HG03159 (cell line): ENCODE measurements around the gene FLT4.

Experiments
- ATAC-seq: cut with Tn5 transposase; IDR thresholded peaks from one replicate; pipeline ENCODE4 v1.9.1; 2021; ENCODE audit warnings: mild to moderate bottlenecking, moderate library complexity; ENCODE audit not compliant: unreplicated experiment

Gene FLT4

GRCh38 chr5:180628211-180628610, 21.2 kb downstream of the FLT4 start:
- no peak for ATAC-seq

- ATAC-seq, result no peak
Observed at GRCh38 chr5:180627386-180628120, 21.8 kb downstream of the FLT4 start.

GRCh38 chr5:180626661-180627385, 22.6 kb downstream of the FLT4 start:
- ATAC-seq, result no peak

- no peak for ATAC-seq
Observed at GRCh38 chr5:180625791-180626660, 23.4 kb downstream of the FLT4 start.

GRCh38 chr5:180625125-180625790, 24.1 kb downstream of the FLT4 start:
- ATAC-seq, result no peak

GRCh38 chr5:180624587-180624986, 24.8 kb downstream of the FLT4 start:
- no peak for ATAC-seq

GRCh38 chr5:180623844-180624243, 25.6 kb downstream of the FLT4 start:
- ATAC-seq, result no peak

GRCh38 chr5:180623411-180623834, 26.0 kb downstream of the FLT4 start:
- no peak for ATAC-seq

GRCh38 chr5:180622910-180623309, 26.5 kb downstream of the FLT4 start:
- ATAC-seq, result no peak

- no peak for ATAC-seq
Observed at GRCh38 chr5:180621311-180621710, 28.1 kb downstream of the FLT4 start.

GRCh38 chr5:180620014-180620413, 29.4 kb downstream of the FLT4 start:
- ATAC-seq, result no peak

GRCh38 chr5:180619563-180619915, 29.9 kb downstream of the FLT4 start:
- ATAC-seq, result no peak

GRCh38 chr5:180618829-180619562, 30.4 kb downstream of the FLT4 start:
- no peak for ATAC-seq

- ATAC-seq, result no peak
Observed at GRCh38 chr5:180618487-180618828, 30.9 kb downstream of the FLT4 start.

- no peak for ATAC-seq
Observed at GRCh38 chr5:180613814-180614188, 35.6 kb downstream of the FLT4 start.

GRCh38 chr5:180613188-180613813, 36.1 kb downstream of the FLT4 start:
- ATAC-seq, result no peak

- ATAC-seq, result no peak
Observed at GRCh38 chr5:180612683-180613082, 36.7 kb downstream of the FLT4 start.

GRCh38 chr5:180611140-180611850, 38.1 kb downstream of the FLT4 start:
- no peak for ATAC-seq

- no peak for ATAC-seq
Observed at GRCh38 chr5:180609817-180610550, 39.4 kb downstream of the FLT4 start.
